HEK293 (cell line): ENCODE results near the gene MAPK9.
A peak's percentile ranks its signal among the peaks of the same experiment; 100 is the strongest.

Source experiments
- GLIS1 ChIP-seq: fragments of 450-650 bp; formaldehyde crosslinking; IDR thresholded peaks from 2 replicates; pipeline ENCODE4 v1.5.1; 2016; ENCODE audit warnings: missing biosample characterization, missing genetic modification characterization
- KLF10 ChIP-seq: fragments of 450-650 bp; IDR thresholded peaks from 2 replicates; pipeline ENCODE4 v1.5.1; 2018; ENCODE audit warnings: missing biosample characterization, mild to moderate bottlenecking, missing genetic modification characterization
- KLF17 ChIP-seq: fragments of 450-650 bp; formaldehyde crosslinking; IDR thresholded peaks from 2 replicates; pipeline ENCODE4 v1.5.1; 2016; ENCODE audit warnings: missing biosample characterization, missing genetic modification characterization
- KLF7 ChIP-seq: fragments of 450-650 bp; formaldehyde crosslinking; IDR thresholded peaks from 2 replicates; pipeline ENCODE4 v1.5.1; 2016; ENCODE audit warnings: missing biosample characterization, missing genetic modification characterization, borderline replicate concordance
- KLF8 ChIP-seq: fragments of 450-650 bp; formaldehyde crosslinking; IDR thresholded peaks from 2 replicates; pipeline ENCODE4 v1.5.1; 2016; ENCODE audit warnings: missing biosample characterization, missing genetic modification characterization
- MZF1 ChIP-seq: fragments of 450-650 bp; formaldehyde crosslinking; IDR thresholded peaks from 2 replicates; pipeline ENCODE4 v1.5.1; 2017; ENCODE audit warnings: missing biosample characterization, missing genetic modification characterization, borderline replicate concordance
- YY2 ChIP-seq: fragments of 450-650 bp; formaldehyde crosslinking; IDR thresholded peaks from 2 replicates; pipeline ENCODE4 v1.5.1; 2016; ENCODE audit warnings: missing biosample characterization, missing genetic modification characterization
- ZBTB8A ChIP-seq: fragments of 450-650 bp; formaldehyde crosslinking; IDR thresholded peaks from 2 replicates; pipeline ENCODE4 v1.5.1; 2016; ENCODE audit warnings: missing biosample characterization, missing genetic modification characterization
- ZNF155 ChIP-seq: fragments of 450-650 bp; formaldehyde crosslinking; IDR thresholded peaks from 2 replicates; pipeline ENCODE4 v1.5.1; 2016; ENCODE audit warnings: missing biosample characterization, missing genetic modification characterization
- ZNF2 ChIP-seq: fragments of 450-650 bp; formaldehyde crosslinking; IDR thresholded peaks from 2 replicates; pipeline ENCODE4 v1.5.1; 2016; ENCODE audit warnings: missing biosample characterization, missing genetic modification characterization
- ZNF239 ChIP-seq: fragments of 450-650 bp; formaldehyde crosslinking; IDR thresholded peaks from 2 replicates; pipeline ENCODE4 v1.5.1; 2016; ENCODE audit warnings: missing biosample characterization, missing genetic modification characterization
- ZNF248 ChIP-seq: fragments of 450-650 bp; formaldehyde crosslinking; IDR thresholded peaks from 2 replicates; pipeline ENCODE4 v1.5.1; 2017; ENCODE audit warnings: missing biosample characterization, missing genetic modification characterization
- ZNF280D ChIP-seq: fragments of 450-650 bp; formaldehyde crosslinking; IDR thresholded peaks from 2 replicates; pipeline ENCODE4 v1.5.1; 2016; ENCODE audit warnings: missing biosample characterization, missing genetic modification characterization
- ZNF324 ChIP-seq: fragments of 450-650 bp; formaldehyde crosslinking; IDR thresholded peaks from 2 replicates; pipeline ENCODE4 v1.5.1; 2016; ENCODE audit warnings: missing biosample characterization, missing genetic modification characterization
- ZNF362 ChIP-seq: fragments of 450-650 bp; formaldehyde crosslinking; IDR thresholded peaks from 2 replicates; pipeline ENCODE4 v1.5.1; 2016; ENCODE audit warnings: missing biosample characterization, missing genetic modification characterization
- ZNF488 ChIP-seq: fragments of 450-650 bp; formaldehyde crosslinking; IDR thresholded peaks from 2 replicates; pipeline ENCODE4 v1.5.1; 2016; ENCODE audit warnings: missing biosample characterization, missing genetic modification characterization
- ZNF510 ChIP-seq: fragments of 450-650 bp; formaldehyde crosslinking; IDR thresholded peaks from 2 replicates; pipeline ENCODE4 v1.5.1; 2018; ENCODE audit warnings: mild to moderate bottlenecking, missing genetic modification characterization, missing biosample characterization; ENCODE audit not compliant: insufficient replicate concordance
- ZNF518A ChIP-seq: fragments of 450-650 bp; formaldehyde crosslinking; conservative IDR thresholded peaks from 2 replicates; pipeline ENCODE4 v1.5.1; 2016; ENCODE audit warnings: low read depth, missing biosample characterization, missing genetic modification characterization
- ZNF521 ChIP-seq: fragments of 450-650 bp; formaldehyde crosslinking; IDR thresholded peaks from 2 replicates; pipeline ENCODE4 v1.5.1; 2017; ENCODE audit warnings: missing biosample characterization, mild to moderate bottlenecking, missing genetic modification characterization
- ZNF549 ChIP-seq: fragments of 450-650 bp; IDR thresholded peaks from 2 replicates; pipeline ENCODE4 v1.5.1; 2018; ENCODE audit warnings: missing biosample characterization, missing genetic modification characterization, mild to moderate bottlenecking, inconsistent platforms, moderate library complexity
- ZNF580 ChIP-seq: fragments of 450-650 bp; formaldehyde crosslinking; IDR thresholded peaks from 2 replicates; pipeline ENCODE4 v1.5.1; 2016; ENCODE audit warnings: missing biosample characterization, missing genetic modification characterization
- ZNF610 ChIP-seq: fragments of 450-650 bp; formaldehyde crosslinking; IDR thresholded peaks from 2 replicates; pipeline ENCODE4 v1.5.1; 2016; ENCODE audit warnings: missing biosample characterization, missing genetic modification characterization, borderline replicate concordance
- ZNF626 ChIP-seq: fragments of 450-650 bp; sonication (Bioruptor Pico); formaldehyde crosslinking; IDR thresholded peaks from 2 replicates; pipeline ENCODE4 v1.5.1; 2018; ENCODE audit warnings: missing biosample characterization, missing genetic modification characterization, inconsistent platforms
- ZNF639 ChIP-seq: fragments of 450-650 bp; formaldehyde crosslinking; IDR thresholded peaks from 2 replicates; pipeline ENCODE4 v1.5.1; 2016; ENCODE audit warnings: missing biosample characterization, missing genetic modification characterization
- ZNF670 ChIP-seq: fragments of 450-650 bp; formaldehyde crosslinking; IDR thresholded peaks from 2 replicates; pipeline ENCODE4 v1.5.1; 2016; ENCODE audit warnings: missing biosample characterization, missing genetic modification characterization, low read depth

MAPK9 gene

GRCh38 chr5:180291943-180292831 lies at the start of gene MAPK9 (continued):
- TF ChIP-seq ZNF521 (tag by site-specific recombination) = no peak
- TF ChIP-seq ZNF239 = no peak
- peak; percentile 85 for TF ChIP-seq ZBTB8A (tag by site-specific recombination)
- no peak for TF ChIP-seq ZNF518A (tag by site-specific recombination)
- peak; percentile 64; the same call in 1 of the 2 replicates for TF ChIP-seq KLF8 (tag by site-specific recombination)
- no peak for TF ChIP-seq MZF1
- TF ChIP-seq ZNF324 (tag by site-specific recombination) = no peak
- TF ChIP-seq KLF10 = peak; percentile 74
- no peak for TF ChIP-seq ZNF549
- no peak for TF ChIP-seq ZNF155 (tag by site-specific recombination)
- peak; percentile 29; the same call in 1 of the 2 replicates for TF ChIP-seq GLIS1 (tag by site-specific recombination)
- TF ChIP-seq KLF17 (tag by site-specific recombination) = peak; percentile 89
- TF ChIP-seq ZNF280D = peak; percentile 85; the same call in 1 of the 2 replicates
- TF ChIP-seq YY2 (tag by site-specific recombination) = peak; percentile 64
- 0 out of 2 replicates have a peak, but pooled peaks have one; percentile 13 for TF ChIP-seq ZNF610
- no peak for TF ChIP-seq ZNF580 (tag by site-specific recombination)
- TF ChIP-seq KLF7 (tag by site-specific recombination) = peak; percentile 33; the same call in 1 of the 2 replicates
- TF ChIP-seq ZNF248 (tag by site-specific recombination) = no peak
- TF ChIP-seq ZNF362 = no peak
- no peak for TF ChIP-seq ZNF2 (tag by site-specific recombination)
- TF ChIP-seq ZNF510 (tag by site-specific recombination) = no peak
- no peak for TF ChIP-seq ZNF626 (tag by site-specific recombination)
- TF ChIP-seq ZNF670 (tag by site-specific recombination) = no peak
- peak; percentile 75; the same call in 1 of the 2 replicates for TF ChIP-seq ZNF639 (tag by site-specific recombination)
- TF ChIP-seq ZNF488 (tag by site-specific recombination) = no peak
